ENCODE data around the gene MRPL28. TPM values are rescaled to one million over a fixed set of nuclear protein-coding genes. Genes with fewer than 3 reads are reported as not detected.

MRPL28 gene
- total RNA-seq, 1 donor from 2014 or later = 47.8 TPM

GRCh38 chr16:376817-377418, 6.6 kb upstream of the MRPL28 start:
- DNase-seq (ENCODE audit: low spot score in 2 of 2) = no peak
- Histone ChIP-seq H3K36me3 (peaks cover 44 to 49% of the 10 kb centered on the region in 2 donors), H3K4me3 (no peak overlapping the region), H3K27me3 (no peaks in the 10 kb centered on the region), H3K27ac (no peak overlapping the region), H3K9me3 (no peaks in the 10 kb centered on the region), H3K4me1 (peaks cover 5 to 12% of the 10 kb centered on the region in 2 donors)
- intact Hi-C loops (cut with DNase I) = no loop called here
- TF ChIP-seq CTCF (IDR thresholded peaks at IDR 0.05) = no peak

GRCh38 chr16:375927-376816, 5.8 kb upstream of the MRPL28 start:
- intact Hi-C loops (cut with DNase I) = no loop called here
- no peaks in the 10 kb centered on the region for H3K27me3 ChIP-seq
- H3K9me3 ChIP-seq = no peaks in the 10 kb centered on the region
- H3K4me3 ChIP-seq = no peak overlapping the region
- no peak for TF ChIP-seq CTCF (IDR thresholded peaks at IDR 0.05)
- DNase-seq (ENCODE audit: low spot score in 2 of 2) = no peak
- H3K27ac ChIP-seq = no peak overlapping the region
- peaks cover 49 to 53% of the 10 kb centered on the region in 2 donors for H3K36me3 ChIP-seq
- H3K4me1 ChIP-seq = peaks cover 5 to 12% of the 10 kb centered on the region in 2 donors

- Histone ChIP-seq H3K9me3 (no peaks in the 10 kb centered on the region), H3K4me1 (peaks cover 3 to 6% of the 10 kb centered on the region in 2 donors), H3K27ac (no peak overlapping the region), H3K36me3 (peaks cover 49 to 53% of the 10 kb centered on the region in 2 donors), H3K27me3 (no peaks in the 10 kb centered on the region), H3K4me3 (no peak overlapping the region)
- intact Hi-C loops (cut with DNase I) = no loop called here
- DNase-seq (ENCODE audit: low spot score in 2 of 2) = no peak
- TF ChIP-seq CTCF (IDR thresholded peaks at IDR 0.05) = no peak
Observed at GRCh38 chr16:375212-375611, 4.9 kb upstream of the MRPL28 start.

- no peak for DNase-seq (ENCODE audit: low spot score in 2 of 2)
- Histone ChIP-seq H3K4me3 (no peak overlapping the region), H3K4me1 (peaks cover 8 to 10% of the 10 kb centered on the region in 2 donors), H3K27me3 (no peaks in the 10 kb centered on the region), H3K9me3 (no peaks in the 10 kb centered on the region), H3K36me3 (peaks cover 49 to 53% of the 10 kb centered on the region in 2 donors), H3K27ac (no peak overlapping the region)
- no peak for TF ChIP-seq CTCF (IDR thresholded peaks at IDR 0.05)
- intact Hi-C loops (cut with DNase I) = no loop called here
Observed at GRCh38 chr16:374616-374926, 4.2 kb upstream of the MRPL28 start.

GRCh38 chr16:373848-374615, 3.7 kb upstream of the MRPL28 start:
- no peak overlapping the region for H3K4me3 ChIP-seq
- no peak for DNase-seq (ENCODE audit: low spot score in 2 of 2)
- peaks cover 8 to 12% of the 10 kb centered on the region in 2 donors for H3K4me1 ChIP-seq
- no peak for TF ChIP-seq CTCF (IDR thresholded peaks at IDR 0.05)
- H3K27me3 ChIP-seq = no peaks in the 10 kb centered on the region
- H3K9me3 ChIP-seq = no peaks in the 10 kb centered on the region
- H3K27ac ChIP-seq = no peak overlapping the region
- intact Hi-C loops (cut with DNase I) = no loop called here
- peaks cover 49 to 53% of the 10 kb centered on the region in 2 donors for H3K36me3 ChIP-seq
